ELF-1 (cell line): Measurements from ENCODE around the gene BFSP1.

ENCODE experiments used
- DNase-seq: peaks from one replicate; pipeline ENCODE4 v3.0.0-alpha.2; 2016; ENCODE audit warnings: low read depth, low spot score

BFSP1 gene

GRCh38 chr20:17530716-17531664 is at the start of gene BFSP1:
Gene BFSP1 (minus strand): TSS chr20:17531379. CDS start chr20:17531329, 50 bp downstream.
- DNase-seq, result peak; percentile 89

- no peak for DNase-seq
Measured at GRCh38 chr20:17580895-17581294, 49.7 kb upstream of the BFSP1 start.

- DNase-seq, result no peak
Measured at GRCh38 chr20:17579369-17580039, 48.3 kb upstream of the BFSP1 start.

- DNase-seq, result no peak
Measured at GRCh38 chr20:17576215-17576614, 45.0 kb upstream of the BFSP1 start.

- DNase-seq, result no peak
Measured at GRCh38 chr20:17573463-17573862, 42.3 kb upstream of the BFSP1 start.

GRCh38 chr20:17572034-17572638 is 41.0 kb upstream of the BFSP1 start:
- no peak for DNase-seq

GRCh38 chr20:17571153-17571527 is 40.0 kb upstream of the BFSP1 start:
- no peak for DNase-seq

- peak; percentile 67 for DNase-seq
Measured at GRCh38 chr20:17570347-17571152, 39.4 kb upstream of the BFSP1 start.

GRCh38 chr20:17569616-17570346 is 38.6 kb upstream of the BFSP1 start, which contains the start of gene DSTN:
Gene DSTN (plus strand): TSS chr20:17570075. CDS start chr20:17570209, 134 bp downstream.
- DNase-seq, result peak; percentile 98

GRCh38 chr20:17568972-17569521 is 37.9 kb upstream of the BFSP1 start:
- DNase-seq, result peak; percentile 92

DNA sequence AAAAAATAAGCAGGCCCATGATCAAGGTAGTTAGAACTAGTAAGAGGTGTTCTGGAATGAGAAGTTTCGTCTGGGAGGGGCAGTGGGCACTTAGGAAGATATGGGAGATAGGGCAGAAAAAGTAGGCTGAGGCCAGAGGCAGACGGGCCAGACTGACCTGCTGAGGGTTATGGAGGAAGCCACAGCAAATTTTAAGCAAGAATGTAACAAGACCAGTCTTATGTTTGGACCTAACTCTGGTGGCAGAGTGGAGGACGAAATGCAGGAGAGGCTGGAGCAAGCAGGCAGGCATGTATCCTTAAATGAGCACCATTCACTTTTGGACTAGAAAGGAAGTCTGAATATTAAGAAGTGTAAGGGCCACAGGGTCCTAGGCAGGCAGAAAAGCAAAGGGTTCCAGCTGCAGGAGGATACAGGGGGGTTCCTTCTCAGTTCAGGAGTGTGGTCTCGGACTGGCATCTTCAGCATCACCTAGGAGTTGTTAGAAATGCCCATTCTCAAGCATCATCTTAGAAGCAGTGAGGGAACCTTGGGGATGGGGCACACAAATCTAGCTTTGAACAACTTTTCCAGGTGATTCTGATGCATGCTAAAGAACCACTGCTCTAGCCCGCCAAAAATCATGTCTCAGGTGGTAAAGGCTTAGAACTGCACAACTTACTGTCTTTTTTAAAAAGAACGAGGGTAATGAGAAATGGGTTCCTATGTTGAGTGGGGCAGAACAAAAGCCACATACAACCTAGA is 37.0 kb upstream of the BFSP1 start:
- DNase-seq, result peak; percentile 39

DNA sequence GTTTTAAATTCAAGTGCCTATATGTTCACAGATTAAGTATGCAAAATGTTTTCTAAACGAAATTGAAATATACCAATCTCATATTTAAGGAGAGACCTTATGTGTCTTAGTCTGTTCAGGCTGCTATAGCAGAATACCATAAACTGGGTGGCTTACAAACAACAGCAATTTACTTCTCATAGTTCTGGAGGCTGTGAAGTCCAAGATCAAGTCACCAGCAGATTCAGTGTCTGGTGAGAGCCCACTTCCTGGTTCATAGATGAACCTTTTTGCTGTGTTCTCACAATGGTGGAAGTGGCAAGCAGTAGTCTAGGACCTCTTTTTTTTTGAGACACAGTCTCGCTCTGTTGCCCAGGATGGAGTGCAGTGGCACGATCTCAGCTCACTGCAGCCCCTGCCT is 35.2 kb upstream of the BFSP1 start:
- DNase-seq, result no peak

DNA sequence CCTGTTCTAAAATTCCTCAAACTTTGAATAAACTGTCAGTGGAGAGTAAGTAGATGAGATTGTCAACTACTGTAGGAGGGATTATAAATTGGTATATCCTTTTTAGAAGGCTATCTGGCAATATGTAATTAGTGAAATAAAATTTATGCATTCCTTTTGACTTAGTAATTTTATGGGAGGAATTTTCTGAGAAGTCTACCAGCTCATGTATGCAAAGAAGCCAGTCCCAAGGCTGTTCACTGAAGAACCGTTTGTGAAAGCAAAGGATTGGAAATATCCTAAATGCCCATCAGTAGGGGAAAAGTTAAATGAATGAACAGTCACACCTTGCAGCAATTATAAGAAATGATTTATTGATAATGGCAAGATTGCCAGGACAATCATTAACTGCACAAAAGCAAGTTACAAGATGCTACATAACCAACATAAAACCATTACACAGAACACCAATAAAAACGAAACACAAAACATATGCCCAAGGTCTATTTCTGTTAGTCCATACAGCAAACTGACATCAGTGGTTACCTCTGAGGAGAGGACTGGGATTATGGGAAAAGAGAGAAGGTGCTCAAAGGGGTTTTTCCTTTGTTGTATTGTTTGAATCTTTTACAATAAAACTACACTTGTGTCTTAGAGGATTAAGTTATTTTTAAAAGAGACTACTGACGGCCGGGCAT is 34.1 kb upstream of the BFSP1 start:
- no peak for DNase-seq

DNA sequence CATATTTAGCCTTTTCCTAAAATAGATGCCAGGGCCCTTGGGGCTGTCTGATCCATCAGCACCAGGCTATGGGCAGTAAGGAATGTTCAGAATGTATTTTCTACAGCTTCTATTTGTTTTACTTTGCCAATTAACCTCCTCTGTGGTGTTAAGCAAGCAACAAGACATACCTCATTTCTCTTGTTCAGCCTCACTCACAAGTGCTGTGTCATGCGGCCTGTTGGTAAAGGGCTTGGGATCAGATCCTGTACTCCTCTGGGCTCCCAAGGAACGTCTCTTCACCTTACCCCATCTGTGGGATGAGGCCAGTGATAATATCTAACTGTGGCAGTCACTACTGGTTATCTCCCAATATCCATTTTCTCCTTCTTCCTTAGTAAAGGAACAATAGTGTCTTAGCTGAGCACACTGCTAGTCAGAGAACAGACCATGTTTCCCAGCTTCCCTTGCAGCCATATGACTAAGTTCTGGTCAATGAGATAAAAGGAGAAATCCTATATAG is 31.7 kb upstream of the BFSP1 start:
- no peak for DNase-seq

DNA sequence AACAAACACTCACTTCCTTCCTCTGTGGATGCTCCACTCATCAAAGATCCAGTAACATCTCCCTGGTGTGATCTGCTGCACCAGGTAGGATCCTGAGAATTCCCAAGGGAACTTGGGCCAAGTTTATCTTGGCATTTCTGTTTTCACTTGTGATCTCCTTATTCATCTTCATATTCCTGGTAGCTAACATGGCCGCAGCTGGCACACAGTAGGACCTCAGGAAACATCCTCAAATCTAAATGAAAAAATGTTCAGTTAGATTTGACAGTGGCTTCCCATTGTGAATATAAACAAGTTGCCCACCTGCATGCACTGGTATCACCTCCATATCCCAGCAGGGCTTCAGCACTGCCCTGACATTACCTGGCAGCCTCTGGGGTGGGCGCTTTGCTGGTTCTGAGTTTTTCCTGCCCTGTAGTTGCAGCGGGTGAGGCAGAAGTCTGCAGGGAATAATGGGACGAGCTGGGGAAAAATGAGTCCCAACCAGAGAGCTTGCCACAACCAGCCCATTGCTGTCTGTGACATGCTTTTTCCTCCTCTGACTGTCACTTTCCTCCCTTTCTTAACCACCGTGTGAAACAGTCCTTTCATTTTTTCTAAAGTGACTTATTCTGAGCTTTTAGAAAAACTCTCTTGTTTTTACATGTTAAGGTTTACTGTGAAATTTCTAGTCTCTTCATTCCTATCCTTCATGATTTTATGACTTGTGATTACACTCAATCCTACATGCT is 29.3 kb upstream of the BFSP1 start:
- DNase-seq, result no peak

- DNase-seq, result no peak
Measured at GRCh38 chr20:17559338-17559737, 28.2 kb upstream of the BFSP1 start.

GRCh38 chr20:17558941-17559304 is 27.7 kb upstream of the BFSP1 start:
- DNase-seq, result no peak
